Heart left ventricle (tissue), 16 donors: ENCODE data around the gene MTREX. TPM values are rescaled to one million over a fixed set of nuclear protein-coding genes. Genes with fewer than 3 reads are reported as not detected.

Experiments used
- ATAC-seq, 4 donors: fragments of 200-7000 bp; cut with Tn5 transposase; one replicate each; pipeline ENCODE4 v1.9.1; 2020 to 2022; ENCODE audit warnings: moderate library complexity in 4 of 4, mild to moderate bottlenecking in 3 of 4, moderate number of reproducible peaks in 1 of 4
- DNase-seq, 5 donors: peaks; one replicate each; pipeline ENCODE4 v3.0.0-alpha.2; 2020
- H3K27ac ChIP-seq, 12 donors: fragments of 200-600 bp; sonication (generic) in 4 of 12; one replicate each; pipeline versions ENCODE4 v1.5.0 to v1.8.0; 2016 to 2022; ENCODE audit warnings: mild to moderate bottlenecking in 2 of 12
- H3K27me3 ChIP-seq, 9 donors: fragments of 200-600 bp; sonication (generic) in 2 of 9; one replicate each; pipeline versions ENCODE4 v1.5.1 to v1.8.0; 2016 to 2022; ENCODE audit warnings: mild to moderate bottlenecking in 3 of 9
- H3K36me3 ChIP-seq, 9 donors: fragments of 200-600 bp; sonication (generic) in 2 of 9; one replicate each; pipeline versions ENCODE4 v1.5.0 to v1.8.0; 2018 to 2022; ENCODE audit warnings: mild to moderate bottlenecking in 2 of 9
- H3K4me1 ChIP-seq, 12 donors: fragments of 200-600 bp; sonication (generic) in 4 of 12; one replicate each; pipeline versions ENCODE4 v1.5.0 to v1.8.0; 2016 to 2022; ENCODE audit warnings: mild to moderate bottlenecking in 3 of 12
- H3K4me3 ChIP-seq, 12 donors: fragments of 200-600 bp; sonication (generic) in 4 of 12; one replicate each; pipeline versions ENCODE4 v1.5.0 to v1.8.0; 2017 to 2022; ENCODE audit warnings: mild to moderate bottlenecking in 9 of 12, moderate library complexity in 4 of 12
- H3K9me3 ChIP-seq, 12 donors: fragments of 200-600 bp; sonication (generic) in 4 of 12; one replicate each; pipeline versions ENCODE4 v1.5.0 to v1.8.0; 2016 to 2022; ENCODE audit warnings: mild to moderate bottlenecking in 1 of 12
- POLR2A ChIP-seq, 2 donors: fragments of 450-650 bp; IDR thresholded peaks; one replicate each; pipeline ENCODE4 v1.6.1; 2017; ENCODE audit warnings: antibody characterized with exemption in 2 of 2, mild to moderate bottlenecking in 2 of 2, moderate library complexity in 2 of 2
- WGBS, 4 donors: extraction: QIAGEN DNeasy Blood & Tissue Kit in 2 of 4; methylation state at CpG; one replicate each; pipeline versions ENCODE4 v1.1.5 to v1.1.7; 2013 to 2018; 5-methylcytosine and 5-hydroxymethylcytosine counted together
- intact Hi-C, 10 donors: fragments of 100-400 bp; cut with DNase I; formaldehyde crosslinking; loops; one replicate each; pipeline versions ENCODE4 v1.11.1 to v1.14.2; 2022
- polyA plus RNA-seq, 2 donors: library from polyadenylated mRNA; stranded (reverse); fragments of 200-250 nt; gene quantifications; one replicate each; pipeline ENCODE4 v1.2.3, GENCODE V29; 2013
- total RNA-seq, 9 donors: library from RNA; depleted of rRNA in 2 of 9; stranded (reverse); fragments of >200 nt in 2 of 9; fragmentation: NEBNext Ultra II Directional in 3 of 9; extraction: Animal tissue kit (Norgen Biotek cat#: 25700) in 3 of 9; gene quantifications; one replicate each; pipeline versions ENCODE4 v1.1.0 to v1.2.4, GENCODE V29; 2016 to 2023
- TF ChIP-seq, protein P1 (sequence below), 12 donors: fragments of 200-600 bp; sonication (generic) in 4 of 12; IDR thresholded peaks; one replicate each; pipeline versions ENCODE4 v1.5.0 to v1.8.0; 2018 to 2022; ENCODE audit warnings: antibody characterized with exemption in 12 of 12, mild to moderate bottlenecking in 5 of 12
- donor health status: ischemic (EF 13 %, LVEDD 7.1; RV severe dilation, severe dysfunction).
- donor health status: healthy with polysubstance abuse.
- donor health status: DM: no; HTN: yes; CAD: no.
- donor health status: DM: no; HTN: no; CAD: no.
- donor health status: ischemic (EF 25% LVEDD 6.9; RV normal size, moderate dysfunction).
- donor health status: ischemic (EF 25% LVEDD 5.7; RV mildly dilated, moderate dysfunction).
- donor health status: healthy.
- donor health status: DM: yes; HTN: yes; CAD: no.
- donor health status: ischemic (EF 35%, LVEDD 5.7; RV mildly dilated, moderate dysfunction).
- donor health status: nonischemic (EF 11% LVEDD 7.7; RV severe dilation, severe dysfunction).
- donor health status: DM: yes; HTN: yes; CAD: no.
- donor health status: PGD.
- donor health status: ischemic (EF 29% LVEDD 5.4; RV normal size, mild dysfunction).
- donor health status: nonischemic (EF 23%, LVEDD 6.1; RV moderate dilation, normal function).

The MTREX gene
- total and polyA plus RNA-seq, 11 donors = 18.4 to 68.8 (median 57.3) TPM

DNA sequence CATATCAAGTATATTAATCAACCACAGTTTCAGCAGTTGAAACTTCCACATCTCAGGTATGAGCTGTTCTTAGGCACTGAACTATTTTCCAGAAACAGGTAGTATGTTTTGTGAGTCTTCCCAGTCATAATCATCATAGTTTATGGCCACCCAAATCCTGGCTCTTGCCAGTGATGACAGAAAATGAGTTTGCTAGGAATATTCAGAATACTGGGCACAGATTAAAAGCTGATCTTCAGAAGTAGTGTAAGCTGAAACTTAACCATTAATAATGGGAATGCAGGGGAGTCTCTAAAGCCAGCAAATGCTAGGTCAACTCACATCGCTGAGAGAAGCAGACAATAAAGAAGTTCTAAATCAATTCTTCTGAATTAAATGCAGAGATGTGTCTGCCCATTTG, 162.5 kb downstream of the MTREX start:
- Histone ChIP-seq H3K27ac (peak overlapping the region in 1 of 12 donors; percentile 2), H3K9me3 (no peaks in the 10 kb centered on the region), H3K4me1 (peaks cover 0 to 41% (median 30%) of the 10 kb centered on the region in 12 donors), H3K4me3 (no peak overlapping the region), H3K27me3 (no peaks in the 10 kb centered on the region), H3K36me3 (peaks cover 0 to 64% (median 24%) of the 10 kb centered on the region in 9 donors)
- ATAC-seq (no peak), DNase-seq (no peak)
- WGBS, 4 donors = 94 to 100% (median 98%) methylated on average over 1 of the region's 1 CpG
- no peak for TF ChIP-seq POLR2A (IDR thresholded peaks at IDR 0.05)
- TF ChIP-seq, protein P1, sequence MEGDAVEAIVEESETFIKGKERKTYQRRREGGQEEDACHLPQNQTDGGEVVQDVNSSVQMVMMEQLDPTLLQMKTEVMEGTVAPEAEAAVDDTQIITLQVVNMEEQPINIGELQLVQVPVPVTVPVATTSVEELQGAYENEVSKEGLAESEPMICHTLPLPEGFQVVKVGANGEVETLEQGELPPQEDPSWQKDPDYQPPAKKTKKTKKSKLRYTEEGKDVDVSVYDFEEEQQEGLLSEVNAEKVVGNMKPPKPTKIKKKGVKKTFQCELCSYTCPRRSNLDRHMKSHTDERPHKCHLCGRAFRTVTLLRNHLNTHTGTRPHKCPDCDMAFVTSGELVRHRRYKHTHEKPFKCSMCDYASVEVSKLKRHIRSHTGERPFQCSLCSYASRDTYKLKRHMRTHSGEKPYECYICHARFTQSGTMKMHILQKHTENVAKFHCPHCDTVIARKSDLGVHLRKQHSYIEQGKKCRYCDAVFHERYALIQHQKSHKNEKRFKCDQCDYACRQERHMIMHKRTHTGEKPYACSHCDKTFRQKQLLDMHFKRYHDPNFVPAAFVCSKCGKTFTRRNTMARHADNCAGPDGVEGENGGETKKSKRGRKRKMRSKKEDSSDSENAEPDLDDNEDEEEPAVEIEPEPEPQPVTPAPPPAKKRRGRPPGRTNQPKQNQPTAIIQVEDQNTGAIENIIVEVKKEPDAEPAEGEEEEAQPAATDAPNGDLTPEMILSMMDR (IDR thresholded peaks at IDR 0.05) = no peak
- intact Hi-C loops = no loop called here

DNA sequence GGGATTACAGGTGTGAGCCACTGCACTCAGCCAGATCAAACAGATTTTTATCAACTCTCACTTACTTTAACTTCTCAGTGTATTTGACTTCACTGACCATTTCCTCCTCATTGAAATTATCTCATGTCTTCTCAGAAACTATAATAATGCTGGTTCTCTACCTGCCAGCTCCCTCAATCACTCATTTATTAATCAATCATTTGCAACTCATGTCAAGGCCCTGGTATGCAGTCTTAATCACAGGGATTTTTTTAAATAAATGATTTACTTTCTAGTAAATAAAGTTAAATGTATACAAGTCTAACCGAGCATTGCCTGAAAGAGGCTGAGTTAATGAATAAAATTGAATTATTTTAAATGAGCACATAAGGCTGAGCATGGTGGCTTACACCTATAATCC, 163.7 kb downstream of the MTREX start:
- WGBS, 4 donors = 93 to 100% (median 98%) methylated on average over 1 of the region's 1 CpG
- DNase-seq (no peak), ATAC-seq (no peak)
- H3K36me3 ChIP-seq = peaks cover 0 to 54% (median 16%) of the 10 kb centered on the region in 9 donors
- TF ChIP-seq, protein P1 (IDR thresholded peaks at IDR 0.05) = no peak
- no peak for TF ChIP-seq POLR2A (IDR thresholded peaks at IDR 0.05)
- no peaks in the 10 kb centered on the region for H3K27me3 ChIP-seq
- intact Hi-C loops = no loop called here
- no peak overlapping the region for H3K27ac ChIP-seq
- peaks cover 0 to 39% (median 28%) of the 10 kb centered on the region in 12 donors for H3K4me1 ChIP-seq
- H3K4me3 ChIP-seq = no peak overlapping the region
- H3K9me3 ChIP-seq = no peaks in the 10 kb centered on the region

DNA sequence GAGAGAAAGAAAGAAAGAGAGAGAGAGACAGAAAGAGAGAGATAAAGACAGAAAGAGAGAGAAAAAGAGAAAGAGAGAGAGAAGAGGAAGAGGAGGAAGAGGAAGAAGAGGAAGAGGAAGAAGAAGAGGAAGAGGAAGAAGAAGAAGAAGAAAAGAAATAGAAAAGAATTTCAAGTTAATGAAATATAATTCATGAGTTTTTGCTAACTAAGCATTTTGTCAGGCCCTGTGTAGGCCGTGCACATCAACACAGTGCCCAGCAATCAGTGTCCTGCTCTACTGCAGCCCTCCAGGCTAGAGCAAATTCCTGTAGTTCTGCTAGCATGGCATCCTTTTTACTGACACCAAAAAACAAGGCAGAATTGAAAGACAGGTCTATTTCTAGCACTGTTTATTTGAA, 164.9 kb downstream of the MTREX start:
- H3K27ac ChIP-seq = no peak overlapping the region
- no peaks in the 10 kb centered on the region for H3K27me3 ChIP-seq
- WGBS, 4 donors = 76 to 88% (median 86%) methylated on average over 1 of the region's 1 CpG
- H3K4me1 ChIP-seq = peaks cover 0 to 30% (median 19%) of the 10 kb centered on the region in 12 donors
- ATAC-seq (no peak), DNase-seq (no peak)
- intact Hi-C loops = no loop called here
- peaks cover 0 to 47% (median 15%) of the 10 kb centered on the region in 9 donors for H3K36me3 ChIP-seq
- TF ChIP-seq, protein P1 (IDR thresholded peaks at IDR 0.05) = no peak
- TF ChIP-seq POLR2A (IDR thresholded peaks at IDR 0.05) = no peak
- no peaks in the 10 kb centered on the region for H3K9me3 ChIP-seq
- H3K4me3 ChIP-seq = no peak overlapping the region

Other genes starting within 250 kb of the MTREX start
- gene GZMA, start 205.3 kb upstream of the MTREX start, total RNA-seq = 10 to 100 TPM in 1 of 9 donors, 1 to 10 TPM in 2, under 1 TPM in 4, not detected in 2; 0.23 to 17.9 (median 0.61) TPM
- gene GZMA, start 205.3 kb upstream of the MTREX start, polyA plus RNA-seq = 1 to 10 TPM in 1 of 2 donors, under 1 TPM in 1; 0.42 to 1.3 TPM
- gene GPX8, start 147.8 kb upstream of the MTREX start, total RNA-seq = 10 to 100 TPM in 2 of 9 donors, 1 to 10 TPM in 7; 3.9 to 16.1 (median 5.1) TPM
- 10 to 100 TPM in 1 of 2 donors, 1 to 10 TPM in 1; 4.0 to 12.2 TPM for gene GPX8, start 147.8 kb upstream of the MTREX start, polyA plus RNA-seq
- not detected for gene CDC20B, start 134.8 kb upstream of the MTREX start, total RNA-seq
- not detected for gene CDC20B, start 134.8 kb upstream of the MTREX start, polyA plus RNA-seq
- not detected for gene MCIDAS, start 80.7 kb upstream of the MTREX start, total RNA-seq
- not detected for gene MCIDAS, start 80.7 kb upstream of the MTREX start, polyA plus RNA-seq
- under 1 TPM in 2 of 9 donors, not detected in 7; 0.23 to 0.36 TPM for gene CCNO, start 74.4 kb upstream of the MTREX start, total RNA-seq
- under 1 TPM in 1 of 2 donors, not detected in 1; 0.04 TPM for gene CCNO, start 74.4 kb upstream of the MTREX start, polyA plus RNA-seq
- 10 to 100 TPM; 18.4 to 26.8 (median 22.3) TPM for gene DHX29, start 295 bp upstream of the MTREX start, total RNA-seq
- 10 to 100 TPM in 1 of 2 donors, 1 to 10 TPM in 1; 5.1 to 20.8 TPM for gene DHX29, start 295 bp upstream of the MTREX start, polyA plus RNA-seq
- 100 to 1,000 TPM in 3 of 9 donors, 10 to 100 TPM in 6; 65.0 to 223 (median 81.5) TPM for gene PLPP1, start 227.0 kb downstream of the MTREX start, total RNA-seq
- gene PLPP1, start 227.0 kb downstream of the MTREX start, polyA plus RNA-seq = 100 to 1,000 TPM in 1 of 2 donors, 10 to 100 TPM in 1; 64.9 to 110 TPM